SK-N-SH treated with all-trans-retinoic acid at 6 μM for 48 hours (cell line): ENCODE results near the gene CSNK1G1.

Experiments used
- ATAC-seq: fragments of 200-7000 bp; cut with Tn5 transposase; 3 replicates; pipeline ENCODE4 v1.9.1; 2020; ENCODE audit warnings: mild to moderate bottlenecking, moderate library complexity
- ARNTL ChIP-seq: fragments of 450-650 bp; formaldehyde crosslinking; IDR thresholded peaks from 2 replicates; pipeline ENCODE4 v1.5.0; 2020; ENCODE audit warnings: low read depth, mild to moderate bottlenecking, moderate library complexity, borderline replicate concordance
- BACH2 ChIP-seq: fragments of 250-450 bp; sonication (Bioruptor Pico); IDR thresholded peaks from 2 replicates; pipeline ENCODE4 v1.9.0; 2021; ENCODE audit warnings: mild to moderate bottlenecking, borderline replicate concordance
- CREB5 ChIP-seq: fragments of 250-450 bp; sonication (Bioruptor Pico); IDR thresholded peaks from 2 replicates; pipeline ENCODE4 v1.5.1; 2020; ENCODE audit warnings: low read depth, mild to moderate bottlenecking, moderate library complexity
- CSDC2 ChIP-seq: fragments of 250-450 bp; sonication (Bioruptor Pico); IDR thresholded peaks from 2 replicates; pipeline ENCODE4 v1.5.0; 2020; ENCODE audit warnings: mild to moderate bottlenecking, moderate library complexity
- CSRNP3 ChIP-seq: fragments of 250-450 bp; sonication (Bioruptor Pico); IDR thresholded peaks from 2 replicates; pipeline ENCODE4 v1.5.1; 2021; ENCODE audit warnings: mild to moderate bottlenecking, moderate library complexity
- ESRRG ChIP-seq: fragments of 250-450 bp; sonication (Bioruptor Pico); IDR thresholded peaks from 2 replicates; pipeline ENCODE4 v1.6.1; 2021; ENCODE audit warnings: mild to moderate bottlenecking
- GLIS3 ChIP-seq: fragments of 250-450 bp; sonication (Bioruptor Pico); IDR thresholded peaks from 2 replicates; pipeline ENCODE4 v1.5.0; 2020; ENCODE audit warnings: mild to moderate bottlenecking, moderate library complexity
- ISL1 ChIP-seq: fragments of 250-450 bp; sonication (Bioruptor Pico); IDR thresholded peaks from 2 replicates; pipeline ENCODE4 v2.1.2; 2022; ENCODE audit warnings: mild to moderate bottlenecking, moderate library complexity
- OSR1 ChIP-seq: fragments of 250-450 bp; sonication (Bioruptor Pico); IDR thresholded peaks from 2 replicates; pipeline ENCODE4 v1.8.0; 2022; ENCODE audit warnings: moderate library complexity, mild to moderate bottlenecking, inconsistent platforms
- POU6F1 ChIP-seq: fragments of 250-450 bp; sonication (Bioruptor Pico); IDR thresholded peaks from 2 replicates; pipeline ENCODE4 v1.8.0; 2021; ENCODE audit warnings: low read depth, mild to moderate bottlenecking, moderate library complexity, borderline replicate concordance
- PPARA ChIP-seq: fragments of 250-450 bp; sonication (Bioruptor Pico); IDR thresholded peaks from 2 replicates; pipeline ENCODE4 v1.5.0; 2020; ENCODE audit warnings: mild to moderate bottlenecking, borderline replicate concordance
- RARB ChIP-seq: fragments of 250-450 bp; sonication (Bioruptor Pico); IDR thresholded peaks from 2 replicates; pipeline ENCODE4 v1.8.0; 2021; ENCODE audit warnings: mild to moderate bottlenecking, moderate library complexity
- SNAI2 ChIP-seq: fragments of 250-450 bp; sonication (Bioruptor Pico); IDR thresholded peaks from 2 replicates; pipeline ENCODE4 v1.5.0; 2020; ENCODE audit warnings: mild to moderate bottlenecking, moderate library complexity
- TCF4 ChIP-seq: fragments of 250-450 bp; sonication (Bioruptor Pico); IDR thresholded peaks from 2 replicates; pipeline ENCODE4 v1.8.0; 2021; ENCODE audit warnings: mild to moderate bottlenecking, moderate library complexity, borderline replicate concordance
- TOX ChIP-seq: fragments of 250-450 bp; sonication (Bioruptor Pico); IDR thresholded peaks from 2 replicates; pipeline ENCODE4 v1.8.0; 2021; ENCODE audit warnings: mild to moderate bottlenecking, moderate library complexity, borderline replicate concordance
- TSHZ2 ChIP-seq: fragments of 250-450 bp; sonication (Bioruptor Pico); IDR thresholded peaks from 2 replicates; pipeline ENCODE4 v1.5.0; 2020; ENCODE audit warnings: mild to moderate bottlenecking, moderate library complexity
- ZC3H10 ChIP-seq: fragments of 250-450 bp; sonication (Bioruptor Pico); IDR thresholded peaks from 2 replicates; pipeline ENCODE4 v1.5.1; 2021; ENCODE audit warnings: mild to moderate bottlenecking, moderate library complexity
- ZFP3 ChIP-seq: fragments of 250-450 bp; sonication (Bioruptor Pico); IDR thresholded peaks from 2 replicates; pipeline ENCODE4 v1.5.0; 2020; ENCODE audit warnings: mild to moderate bottlenecking, moderate library complexity
- ZFP30 ChIP-seq: fragments of 450-650 bp; formaldehyde crosslinking; IDR thresholded peaks from 2 replicates; pipeline ENCODE4 v1.5.0; 2022; ENCODE audit warnings: mild to moderate bottlenecking, moderate library complexity
- ZNF565 ChIP-seq: fragments of 450-650 bp; formaldehyde crosslinking; conservative IDR thresholded peaks from 2 replicates; pipeline ENCODE4 v1.5.0; 2020; ENCODE audit warnings: low read depth, mild to moderate bottlenecking, moderate library complexity
- ZNF70 ChIP-seq: fragments of 450-650 bp; formaldehyde crosslinking; IDR thresholded peaks from 2 replicates; pipeline ENCODE4 v1.5.0; 2020; ENCODE audit warnings: mild to moderate bottlenecking, moderate library complexity
- ZNF8 ChIP-seq: fragments of 450-650 bp; formaldehyde crosslinking; IDR thresholded peaks from 2 replicates; pipeline ENCODE4 v1.5.0; 2020; ENCODE audit warnings: mild to moderate bottlenecking, moderate library complexity

CSNK1G1 gene

GRCh38 chr15:64386291-64386690, 30.3 kb upstream of the CSNK1G1 start:
- TF ChIP-seq GLIS3 (CRISPR knock-in tag): no peak
- no peak for TF ChIP-seq TOX
- TF ChIP-seq ESRRG (CRISPR knock-in tag): no peak
- no peak for TF ChIP-seq ZNF70
- TF ChIP-seq RARB: no peak
- TF ChIP-seq ZNF565: no peak
- TF ChIP-seq ARNTL (CRISPR knock-in tag): no peak
- TF ChIP-seq ZFP30: no peak
- no peak for TF ChIP-seq TCF4 (CRISPR knock-in tag)
- TF ChIP-seq CREB5: no peak
- TF ChIP-seq PPARA (CRISPR knock-in tag): no peak
- no peak for TF ChIP-seq ISL1 (CRISPR knock-in tag)
- no peak for TF ChIP-seq OSR1 (CRISPR knock-in tag)
- no peak for TF ChIP-seq ZNF8 (CRISPR knock-in tag)
- TF ChIP-seq CSDC2: no peak
- no peak for TF ChIP-seq ZC3H10 (CRISPR knock-in tag)
- ATAC-seq: no peak

GRCh38 chr15:64383760-64384159, 27.8 kb upstream of the CSNK1G1 start:
- TF ChIP-seq CSRNP3 (no peak), OSR1 (CRISPR knock-in tag) (no peak), ZNF8 (CRISPR knock-in tag) (no peak), ARNTL (CRISPR knock-in tag) (no peak), ISL1 (CRISPR knock-in tag) (no peak), CREB5 (no peak), ZC3H10 (CRISPR knock-in tag) (no peak), SNAI2 (CRISPR knock-in tag) (no peak), BACH2 (CRISPR knock-in tag) (no peak), ZFP30 (no peak), ESRRG (CRISPR knock-in tag) (no peak), ZNF70 (no peak), TSHZ2 (CRISPR knock-in tag) (no peak), POU6F1 (CRISPR knock-in tag) (no peak), ZNF565 (no peak), TOX (no peak), ZFP3 (CRISPR knock-in tag) (no peak), PPARA (CRISPR knock-in tag) (no peak), TCF4 (CRISPR knock-in tag) (no peak)

GRCh38 chr15:64381000-64381751, 25.2 kb upstream of the CSNK1G1 start, which contains the start of gene PCLAF:
Gene PCLAF (minus strand): TSS chr15:64381441. CDS start chr15:64381371, 70 bp downstream.
- ATAC-seq: peak; percentile 98
- TF ChIP-seq CSRNP3 (no peak), PPARA (CRISPR knock-in tag) (no peak), GLIS3 (CRISPR knock-in tag) (no peak), ESRRG (CRISPR knock-in tag) (no peak), ZC3H10 (CRISPR knock-in tag) (no peak), TSHZ2 (CRISPR knock-in tag) (no peak), ZFP3 (CRISPR knock-in tag) (no peak), TCF4 (CRISPR knock-in tag) (no peak), SNAI2 (CRISPR knock-in tag) (no peak), RARB (no peak), OSR1 (CRISPR knock-in tag) (no peak), ISL1 (CRISPR knock-in tag) (no peak), TOX (no peak)

More at GRCh38 chr15:64383760-64384159, 27.8 kb upstream of the CSNK1G1 start:
- ATAC-seq: no peak
